PC-9 (cell line): ENCODE results near the gene ERI3.

Source experiments
- CTCF ChIP-seq: fragments of 200-600 bp; sonication (generic); conservative IDR thresholded peaks from 2 replicates; pipeline ENCODE4 v1.6.1; 2017; ENCODE audit warnings: mixed run types, antibody characterized with exemption, mild to moderate bottlenecking, moderate library complexity
- EZH2 ChIP-seq: fragments of 200-600 bp; sonication (generic); IDR thresholded peaks from 2 replicates; pipeline ENCODE4 v1.8.0; 2017; ENCODE audit warnings: antibody characterized with exemption, low read depth

GRCh38 chr1:44333376-44333775 lies 21.7 kb downstream of the ERI3 start:
- no peak for TF ChIP-seq CTCF
- no peak for TF ChIP-seq EZH2
